HG02884 (cell line): ENCODE data around the gene CCDC12.

ENCODE experiments used
- ATAC-seq: cut with Tn5 transposase; IDR thresholded peaks from one replicate; pipeline ENCODE4 v1.9.1; 2021; ENCODE audit warnings: mild to moderate bottlenecking, moderate library complexity; ENCODE audit not compliant: unreplicated experiment

CCDC12 gene

DNA sequence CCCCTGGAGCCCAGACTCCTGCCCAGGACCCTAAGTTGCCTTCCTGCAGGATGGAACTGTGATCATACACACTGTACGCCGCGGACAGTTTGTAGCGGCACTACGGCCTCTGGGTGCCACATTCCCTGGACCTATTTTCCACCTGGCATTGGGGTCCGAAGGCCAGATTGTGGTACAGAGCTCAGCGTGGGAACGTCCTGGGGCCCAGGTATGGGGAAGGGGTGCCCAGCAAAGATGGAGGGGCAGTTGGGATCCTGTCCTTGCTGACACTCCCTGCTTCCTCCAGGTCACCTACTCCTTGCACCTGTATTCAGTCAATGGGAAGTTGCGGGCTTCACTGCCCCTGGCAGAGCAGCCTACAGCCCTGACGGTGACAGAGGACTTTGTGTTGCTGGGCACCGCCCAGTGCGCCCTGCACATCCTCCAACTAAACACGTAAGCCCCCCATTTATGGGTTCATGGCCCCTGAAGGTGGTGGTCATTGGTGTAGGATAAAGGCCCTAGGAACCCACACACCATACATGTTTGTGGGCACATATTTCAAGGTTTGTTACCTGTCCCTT, 31.8 kb upstream of the CCDC12 start:
- ATAC-seq = no peak

DNA sequence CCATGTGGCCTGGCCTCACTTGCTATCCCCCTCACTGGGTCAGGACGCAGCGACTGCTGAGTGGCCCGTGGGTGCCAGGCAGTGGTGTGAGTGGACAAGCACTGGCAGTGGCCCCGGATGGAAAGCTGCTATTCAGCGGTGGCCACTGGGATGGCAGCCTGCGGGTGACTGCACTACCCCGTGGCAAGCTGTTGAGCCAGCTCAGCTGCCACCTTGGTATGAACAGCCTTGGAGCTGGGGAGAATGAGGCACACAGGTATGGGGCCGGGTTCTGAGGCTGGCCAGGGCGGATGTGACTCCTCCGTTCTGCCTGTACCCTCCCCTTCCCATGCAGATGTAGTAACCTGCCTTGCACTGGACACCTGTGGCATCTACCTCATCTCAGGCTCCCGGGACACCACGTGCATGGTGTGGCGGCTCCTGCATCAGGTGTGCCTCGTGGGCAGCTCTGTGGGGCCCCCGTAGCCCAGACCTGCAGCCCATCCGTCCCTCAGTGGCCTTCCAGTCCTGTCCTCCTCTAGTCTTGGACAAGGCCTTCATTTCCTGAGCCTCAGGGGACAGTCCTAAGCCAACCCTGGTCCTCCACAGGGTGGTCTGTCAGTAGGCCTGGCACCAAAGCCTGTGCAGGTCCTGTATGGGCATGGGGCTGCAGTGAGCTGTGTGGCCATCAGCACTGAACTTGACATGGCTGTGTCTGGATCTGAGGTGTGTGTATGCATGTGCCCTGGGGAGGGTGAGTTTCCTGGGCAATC, 31.1 kb upstream of the CCDC12 start:
- ATAC-seq = no peak

DNA sequence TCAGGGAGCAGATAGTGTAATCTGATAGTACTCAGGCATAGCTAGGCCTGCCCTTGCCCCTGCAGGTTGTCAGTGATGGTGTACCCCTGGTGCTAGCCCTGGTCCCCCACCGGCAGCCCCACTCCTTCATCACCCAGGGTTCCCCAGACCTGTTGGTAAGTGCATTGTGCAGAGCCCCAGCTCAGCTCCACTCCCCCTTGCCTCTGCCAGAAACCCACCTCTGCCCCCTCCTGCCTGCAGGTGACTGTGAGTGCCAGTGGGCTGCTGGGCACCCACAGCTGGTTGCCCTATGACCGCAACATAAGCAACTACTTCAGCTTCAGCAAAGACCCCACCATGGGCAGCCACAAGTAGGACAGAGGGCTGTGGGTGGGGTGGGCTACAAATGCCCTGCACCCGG, 30.5 kb upstream of the CCDC12 start:
- no peak for ATAC-seq

DNA sequence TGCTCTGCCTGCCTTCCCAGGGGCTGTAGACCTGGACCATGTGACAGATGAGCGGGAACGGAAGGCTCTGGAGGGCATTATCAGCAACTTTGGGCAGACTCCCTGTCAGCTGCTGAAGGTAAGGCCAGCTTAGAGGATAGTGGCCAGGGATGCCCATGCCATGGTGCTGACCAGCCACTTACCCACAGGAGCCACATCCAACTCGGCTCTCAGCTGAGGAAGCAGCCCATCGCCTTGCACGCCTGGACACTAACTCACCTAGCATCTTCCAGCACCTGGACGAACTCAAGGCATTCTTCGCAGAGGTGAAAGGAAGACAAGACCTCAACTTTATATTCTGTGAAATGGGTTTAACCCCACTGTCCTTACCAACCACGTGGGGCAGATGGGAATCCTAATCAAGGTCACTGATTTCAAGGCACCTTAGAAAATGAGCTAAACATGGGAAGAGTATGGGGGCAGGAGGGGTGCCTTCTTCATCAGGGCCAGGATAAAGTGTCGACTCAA, 29.7 kb upstream of the CCDC12 start:
- ATAC-seq = no peak

- ATAC-seq = no peak
These were observed 28.9 kb upstream of the CCDC12 start for GRCh38 chr3:47005212-47006144.

DNA sequence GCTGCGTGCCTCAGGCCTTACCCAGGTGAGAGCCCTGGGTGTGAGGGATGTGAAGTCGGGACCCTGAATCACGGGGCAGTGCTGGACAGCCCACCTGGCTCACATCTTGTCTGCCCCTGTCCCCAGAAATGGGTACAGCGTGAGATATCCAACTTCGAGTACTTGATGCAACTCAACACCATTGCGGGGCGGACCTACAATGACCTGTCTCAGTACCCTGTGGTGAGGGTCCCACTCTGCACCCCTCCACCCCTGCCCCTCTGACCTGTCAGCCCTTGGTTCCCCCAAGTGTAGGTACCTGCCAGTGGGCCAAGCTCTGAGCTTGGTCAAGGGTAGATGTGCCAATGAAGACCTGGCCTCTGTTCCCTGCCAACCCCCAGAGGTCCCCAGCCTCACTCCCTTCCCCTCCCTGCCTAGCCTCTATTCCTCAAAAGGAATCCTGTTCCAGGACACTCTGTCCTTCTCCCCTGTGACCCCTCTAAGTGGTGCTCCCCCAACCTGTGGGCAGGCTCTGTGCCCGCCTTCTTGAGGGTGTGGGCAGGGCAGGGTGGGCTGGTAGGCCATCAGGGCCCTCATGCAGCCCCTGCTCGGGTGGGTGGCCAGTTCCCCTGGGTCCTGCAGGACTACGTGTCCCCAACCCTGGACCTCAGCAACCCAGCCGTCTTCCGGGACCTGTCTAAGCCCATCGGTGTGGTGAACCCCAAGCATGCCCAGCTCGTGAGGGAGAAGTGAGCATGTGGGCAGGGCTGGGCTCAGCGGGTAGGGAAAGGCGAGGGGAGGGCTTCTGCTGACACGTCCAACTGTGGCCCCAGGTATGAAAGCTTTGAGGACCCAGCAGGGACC, 28.0 kb upstream of the CCDC12 start:
- ATAC-seq = no peak

- ATAC-seq = no peak
These were observed 27.2 kb upstream of the CCDC12 start for GRCh38 chr3:47003461-47004368.

DNA sequence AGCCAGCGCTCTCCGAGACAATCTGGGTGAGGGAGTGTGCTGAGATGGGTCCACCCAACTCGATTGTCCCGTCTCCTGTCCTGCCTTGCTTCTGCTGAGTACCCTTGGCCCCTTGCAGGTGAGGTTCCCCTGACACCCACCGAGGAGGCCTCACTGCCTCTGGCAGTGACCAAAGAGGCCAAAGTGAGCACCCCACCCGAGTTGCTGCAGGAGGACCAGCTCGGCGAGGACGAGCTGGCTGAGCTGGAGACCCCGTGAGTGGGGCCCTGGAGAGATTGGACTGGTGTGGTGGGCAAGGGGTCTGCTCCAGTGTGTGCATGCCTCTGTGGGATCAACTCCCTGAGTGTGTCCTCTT, 26.5 kb upstream of the CCDC12 start:
- ATAC-seq = no peak

- ATAC-seq = no peak
These were observed 25.9 kb upstream of the CCDC12 start for GRCh38 chr3:47002171-47003055.

GRCh38 chr3:47001731-47002170, 25.2 kb upstream of the CCDC12 start:
- ATAC-seq = no peak

DNA sequence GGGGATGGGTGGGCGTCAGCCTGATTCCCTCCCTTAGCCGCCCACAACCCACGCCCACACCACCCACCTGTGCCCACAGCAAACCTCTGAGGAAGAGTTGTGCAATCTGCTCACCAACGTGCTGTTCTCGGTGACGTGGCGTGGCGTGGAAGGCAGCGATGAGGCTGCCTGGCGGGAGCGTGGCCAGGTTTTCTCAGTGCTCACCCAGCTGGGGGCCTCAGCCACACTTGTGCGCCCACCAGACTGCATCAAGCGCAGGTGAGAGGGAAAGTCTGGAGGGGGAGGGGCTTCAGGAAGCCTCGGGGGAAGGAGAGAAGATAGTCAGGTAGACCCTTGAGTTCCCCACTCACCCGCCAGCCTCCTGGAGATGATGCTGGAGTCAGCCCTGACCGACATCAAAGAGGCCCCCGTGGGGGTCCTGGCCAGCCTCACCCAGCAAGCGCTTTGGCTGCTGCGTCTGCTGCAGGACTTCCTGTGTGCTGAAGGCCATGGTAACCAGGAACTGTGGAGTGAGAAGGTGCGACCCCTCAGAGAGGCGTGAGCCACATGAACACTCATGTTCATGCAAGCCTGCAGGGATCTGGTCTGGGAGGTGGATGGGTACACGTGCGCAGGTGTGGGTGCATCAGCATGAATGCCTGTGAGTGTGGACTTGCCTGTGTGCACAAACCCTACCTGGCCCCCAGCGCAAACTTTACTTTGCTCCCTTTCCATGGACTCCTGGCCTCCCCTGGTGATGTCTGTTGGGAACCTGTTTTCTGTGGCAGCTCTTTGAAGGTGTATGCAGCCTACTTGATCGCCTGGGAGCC, 24.6 kb upstream of the CCDC12 start:
- ATAC-seq = no peak

- ATAC-seq = no peak
These were observed 23.8 kb upstream of the CCDC12 start for GRCh38 chr3:47000198-47000815.

- no peak for ATAC-seq
These were observed 23.1 kb upstream of the CCDC12 start for GRCh38 chr3:46999516-47000197.

- ATAC-seq = no peak
These were observed 22.4 kb upstream of the CCDC12 start for GRCh38 chr3:46998852-46999515.

- ATAC-seq = no peak
These were observed 21.7 kb upstream of the CCDC12 start for GRCh38 chr3:46998121-46998851.
